Neutrophil (primary cell): ENCODE data around the gene GTF2A1L.
"Not testable (repeated sequence)": the region's sequence is repeated elsewhere in the genome, so short reads cannot be mapped to it uniquely, and the experiment has no call there.

Experiments
- H3K27ac ChIP-seq: fragments of 200-600 bp; sonication (generic); 2 replicates; pipeline ENCODE4 v1.5.1; 2016; ENCODE audit warnings: mild to moderate bottlenecking, moderate library complexity
- H3K27me3 ChIP-seq: fragments of 200-600 bp; sonication (generic); 2 replicates; pipeline ENCODE4 v1.6.0; 2016; ENCODE audit warnings: mild to moderate bottlenecking
- H3K36me3 ChIP-seq: fragments of 200-600 bp; sonication (generic); 2 replicates; pipeline ENCODE4 v1.5.1; 2017
- H3K4me1 ChIP-seq, 2 experiments: fragments of 200-600 bp in 1 of 2; sonication (generic) in 1 of 2; 1 replicate in 1 of 2; 2 replicates in 1 of 2; pipeline versions ENCODE4 v1.5.1 to v1.6.1; 2013 to 2016; ENCODE audit warnings: low read depth in 1 of 2, low read length in 1 of 2, mild to moderate bottlenecking in 1 of 2, moderate library complexity in 1 of 2; ENCODE audit not compliant: control insufficient read depth in 1 of 2, insufficient read depth in 1 of 2
- H3K4me3 ChIP-seq, 2 experiments: fragments of 200-600 bp in 1 of 2; sonication (generic) in 1 of 2; 1 replicate in 1 of 2; 2 replicates in 1 of 2; pipeline ENCODE4 v1.5.1; 2013 to 2016; ENCODE audit warnings: low read depth in 1 of 2, low read length in 1 of 2, mild to moderate bottlenecking in 1 of 2, moderate library complexity in 1 of 2
- H3K9me3 ChIP-seq: fragments of 200-600 bp; sonication (generic); 2 replicates; pipeline ENCODE4 v1.5.1; 2016
- TF ChIP-seq, protein P1 (sequence below): fragments of 200-600 bp; sonication (generic); IDR thresholded peaks from 2 replicates; pipeline ENCODE4 v1.5.1; 2016; ENCODE audit warnings: antibody characterized with exemption

Gene GTF2A1L

DNA sequence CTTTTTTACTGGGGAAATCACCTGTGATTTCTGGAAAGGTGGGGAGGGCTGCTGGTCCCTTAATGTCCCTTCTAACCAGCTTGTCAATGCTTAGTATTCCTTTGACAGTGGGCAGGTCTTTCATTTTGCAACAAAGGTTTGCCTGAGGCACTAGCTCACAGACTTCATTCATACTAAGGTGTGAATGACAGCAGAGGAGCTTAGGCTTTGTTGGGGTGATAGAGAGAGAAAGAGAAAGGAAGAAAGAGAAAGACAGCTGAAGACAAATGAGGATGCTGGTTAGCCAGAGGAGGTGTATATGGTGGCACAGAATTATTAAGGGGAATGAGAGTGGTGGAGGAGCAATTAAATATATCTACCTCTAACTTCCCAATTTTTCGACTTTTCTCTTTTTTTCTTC, 28.9 kb upstream of the GTF2A1L start:
- Histone ChIP-seq H3K36me3 (no peaks in the 10 kb centered on the region), H3K4me3 (no peak overlapping the region), H3K27me3 (no peaks in the 10 kb centered on the region), H3K9me3 (no peaks in the 10 kb centered on the region), H3K4me1 (peaks cover 0 to 5% of the 10 kb centered on the region in 2 experiments), H3K27ac (no peak overlapping the region)
- TF ChIP-seq, protein P1, sequence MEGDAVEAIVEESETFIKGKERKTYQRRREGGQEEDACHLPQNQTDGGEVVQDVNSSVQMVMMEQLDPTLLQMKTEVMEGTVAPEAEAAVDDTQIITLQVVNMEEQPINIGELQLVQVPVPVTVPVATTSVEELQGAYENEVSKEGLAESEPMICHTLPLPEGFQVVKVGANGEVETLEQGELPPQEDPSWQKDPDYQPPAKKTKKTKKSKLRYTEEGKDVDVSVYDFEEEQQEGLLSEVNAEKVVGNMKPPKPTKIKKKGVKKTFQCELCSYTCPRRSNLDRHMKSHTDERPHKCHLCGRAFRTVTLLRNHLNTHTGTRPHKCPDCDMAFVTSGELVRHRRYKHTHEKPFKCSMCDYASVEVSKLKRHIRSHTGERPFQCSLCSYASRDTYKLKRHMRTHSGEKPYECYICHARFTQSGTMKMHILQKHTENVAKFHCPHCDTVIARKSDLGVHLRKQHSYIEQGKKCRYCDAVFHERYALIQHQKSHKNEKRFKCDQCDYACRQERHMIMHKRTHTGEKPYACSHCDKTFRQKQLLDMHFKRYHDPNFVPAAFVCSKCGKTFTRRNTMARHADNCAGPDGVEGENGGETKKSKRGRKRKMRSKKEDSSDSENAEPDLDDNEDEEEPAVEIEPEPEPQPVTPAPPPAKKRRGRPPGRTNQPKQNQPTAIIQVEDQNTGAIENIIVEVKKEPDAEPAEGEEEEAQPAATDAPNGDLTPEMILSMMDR = no peak

DNA sequence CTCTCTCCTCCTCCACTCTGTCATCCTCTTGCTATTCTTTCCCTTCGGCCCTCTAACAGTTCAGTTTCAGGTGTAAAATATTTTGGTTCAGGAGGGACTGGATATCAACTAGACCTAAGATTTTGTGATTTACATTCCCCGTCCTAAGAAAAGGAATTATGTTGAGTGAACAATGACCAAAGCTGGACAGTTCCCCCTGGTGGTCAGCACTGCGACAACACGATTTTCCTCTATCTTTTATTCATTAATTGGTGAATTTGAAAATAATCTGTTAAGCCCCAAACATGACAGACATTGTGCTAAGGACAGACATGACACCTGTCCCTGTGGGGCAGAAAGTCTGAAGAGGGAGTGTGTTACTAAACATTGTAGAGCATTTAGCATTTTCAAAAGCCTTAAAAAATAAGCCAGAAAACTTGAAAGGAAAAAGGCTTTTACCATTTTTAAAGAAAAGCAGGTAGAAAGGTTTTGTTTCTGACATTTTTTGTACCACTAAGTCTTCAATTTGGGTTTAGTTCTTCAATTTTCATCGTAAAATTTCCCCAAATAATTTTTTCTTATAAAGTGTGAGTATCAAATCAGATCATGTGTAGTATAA, 28.4 kb upstream of the GTF2A1L start:
- no peaks in the 10 kb centered on the region for H3K27me3 ChIP-seq
- TF ChIP-seq, protein P1 = no peak
- H3K9me3 ChIP-seq = no peaks in the 10 kb centered on the region
- no peak overlapping the region for H3K4me3 ChIP-seq
- no peaks in the 10 kb centered on the region for H3K36me3 ChIP-seq
- peaks cover 0 to 5% of the 10 kb centered on the region in 2 experiments for H3K4me1 ChIP-seq
- H3K27ac ChIP-seq = no peak overlapping the region

DNA sequence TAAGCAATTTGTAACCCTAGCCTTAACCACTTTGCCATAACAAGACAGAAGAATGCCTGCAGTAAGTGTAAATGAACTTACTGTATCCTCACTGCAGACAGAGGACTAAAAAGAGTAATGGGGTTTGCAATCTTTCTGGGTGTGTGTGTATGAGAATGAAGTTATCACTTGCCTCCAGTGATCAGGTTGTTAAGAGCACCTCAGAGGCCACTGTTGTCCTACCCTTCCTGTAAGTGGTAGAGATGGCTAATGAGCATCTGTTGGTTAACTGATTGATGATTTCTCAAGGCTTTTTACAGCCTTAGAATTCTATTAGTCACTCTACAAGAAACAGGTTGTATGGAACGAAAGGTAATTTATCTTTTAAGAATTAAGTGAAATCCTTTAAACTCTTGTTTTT, 27.6 kb upstream of the GTF2A1L start:
- Histone ChIP-seq H3K27ac (no peak overlapping the region), H3K9me3 (no peaks in the 10 kb centered on the region), H3K4me3 (no peak overlapping the region), H3K36me3 (no peaks in the 10 kb centered on the region), H3K4me1 (peaks cover 0 to 5% of the 10 kb centered on the region in 2 experiments), H3K27me3 (no peaks in the 10 kb centered on the region)
- TF ChIP-seq, protein P1 = no peak

DNA sequence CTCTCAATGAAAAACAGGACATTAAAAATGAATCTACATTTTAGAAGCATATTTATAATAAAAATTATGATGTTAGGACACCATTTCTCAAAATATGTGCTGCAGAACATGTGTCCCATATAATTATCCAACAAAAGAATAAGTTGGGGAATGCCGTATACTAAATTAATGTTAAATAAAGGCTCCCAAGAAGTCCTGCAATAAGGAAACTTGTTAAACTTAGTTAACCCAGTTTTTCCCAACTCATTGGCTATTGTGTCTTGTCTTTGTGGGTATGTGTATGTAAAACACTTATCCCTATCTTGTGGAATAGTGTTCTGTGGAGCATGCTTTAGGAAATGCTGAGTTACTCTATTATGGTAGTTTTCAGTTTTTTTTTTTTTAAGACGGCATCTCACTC, 25.6 kb upstream of the GTF2A1L start:
- H3K9me3 ChIP-seq = no peaks in the 10 kb centered on the region
- no peaks in the 10 kb centered on the region for H3K36me3 ChIP-seq
- H3K27ac ChIP-seq = no peak overlapping the region
- TF ChIP-seq, protein P1 = no peak
- no peaks in the 10 kb centered on the region for H3K27me3 ChIP-seq
- peaks cover 0 to 5% of the 10 kb centered on the region in 2 experiments for H3K4me1 ChIP-seq
- no peak overlapping the region for H3K4me3 ChIP-seq

DNA sequence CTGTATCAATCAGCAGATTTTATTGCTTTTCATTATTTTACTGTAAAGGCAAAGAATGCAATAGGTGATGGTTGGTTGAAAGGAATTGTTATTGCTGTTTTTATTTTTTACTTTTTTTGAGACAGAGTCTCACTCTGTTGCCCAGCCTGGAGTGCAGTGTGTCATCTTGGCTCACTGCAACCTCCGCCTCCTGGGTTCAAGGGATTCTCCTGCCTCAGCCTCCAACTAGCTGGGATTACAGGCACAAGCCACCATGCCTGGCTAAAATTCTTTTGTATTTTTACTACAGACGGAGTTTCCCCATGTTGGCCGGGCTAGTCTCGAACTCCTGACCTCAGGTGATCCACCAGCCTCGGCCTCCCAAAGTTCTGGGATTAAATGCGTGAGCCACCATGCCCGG, 20.9 kb upstream of the GTF2A1L start:
- not testable (repeated sequence) for H3K4me1 ChIP-seq, H3K9me3 ChIP-seq, H3K27me3 ChIP-seq, H3K27ac ChIP-seq, H3K36me3 ChIP-seq, H3K4me3 ChIP-seq

DNA sequence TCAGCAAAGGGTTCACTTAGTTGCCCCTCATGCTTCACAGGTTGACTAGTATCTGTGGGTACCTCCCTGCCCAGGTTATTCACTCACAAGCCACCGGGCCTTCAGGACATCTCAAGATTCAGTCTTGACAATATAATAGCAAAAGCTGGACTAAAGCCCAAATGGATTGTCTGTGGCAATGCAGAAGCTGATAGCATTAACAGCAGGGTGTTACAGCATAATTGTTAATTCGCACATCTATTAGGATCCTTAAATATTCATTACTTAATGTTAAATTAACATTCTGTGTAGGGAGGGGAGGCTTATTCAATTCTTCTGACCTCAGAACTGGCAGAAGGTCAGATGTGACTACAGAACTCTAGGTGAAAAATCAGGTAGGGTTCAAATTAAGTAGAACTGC, 20.2 kb upstream of the GTF2A1L start:
- TF ChIP-seq, protein P1 = no peak
- Histone ChIP-seq H3K36me3 (no peaks in the 10 kb centered on the region), H3K27me3 (no peaks in the 10 kb centered on the region), H3K27ac (no peak overlapping the region), H3K4me3 (no peak overlapping the region), H3K9me3 (no peaks in the 10 kb centered on the region), H3K4me1 (no peaks in the 10 kb centered on the region)
